B cell (primary cell): ENCODE data around the gene SGPP2. TPM values are rescaled to one million over a fixed set of nuclear protein-coding genes. Genes with fewer than 3 reads are reported as not detected.

ENCODE experiments used
- ATAC-seq: fragments of 200-7000 bp; cut with Tn5 transposase; one replicate; pipeline ENCODE4 v1.10.0; 2021; ENCODE audit warnings: low read depth, mild to moderate bottlenecking, moderate number of reproducible peaks, moderate library complexity
- CTCF ChIA-PET: fragments of 350-600 bp; sonication (Branson Sonifier 250); formaldehyde crosslinking; loops from one replicate; lab custom pipeline; 2021; ENCODE audit warnings: antibody characterized with exemption, inconsistent platforms; lab: Charles Lee
- POLR2A ChIA-PET: fragments of 350-600 bp; sonication (Branson Sonifier 250); formaldehyde crosslinking; loops from one replicate; lab custom pipeline; 2021; ENCODE audit warnings: antibody characterized with exemption; lab: Charles Lee
- DNase-seq: peaks from one replicate; pipeline ENCODE4 v3.0.0; 2013
- H2AFZ ChIP-seq: 2 replicates; pipeline ENCODE4 v1.6.1; 2012; ENCODE audit warnings: mild to moderate bottlenecking, low read depth, low read length; ENCODE audit not compliant: insufficient read depth, poor library complexity, severe bottlenecking
- H3K27ac ChIP-seq, 2 donors: 1 replicate in 1 of 2; 2 replicates in 1 of 2; pipeline ENCODE4 v1.5.1; 2012 to 2013; ENCODE audit warnings: low read length in 2 of 2, mild to moderate bottlenecking in 2 of 2, moderate library complexity in 1 of 2
- H3K27me3 ChIP-seq, 4 experiments: fragments of 200-600 bp in 1 of 4; sonication (generic) in 1 of 4; replicated peaks in 1 of 4; 1 replicate in 2 of 4; 2 replicates in 2 of 4; pipeline versions ENCODE4 v1.6.1 to v1.7.0; 2013 to 2016; ENCODE audit warnings: low read length in 3 of 4, mild to moderate bottlenecking in 2 of 4, mixed read lengths in 1 of 4, moderate library complexity in 1 of 4; ENCODE audit not compliant: insufficient read depth in 4 of 4, control insufficient read depth in 3 of 4; ENCODE audit errors: control extremely low read depth in 1 of 4
- H3K36me3 ChIP-seq, 2 experiments: replicated peaks in 1 of 2; 1 replicate in 1 of 2; 2 replicates in 1 of 2; pipeline versions ENCODE4 v1.6.1 to v1.7.1; 2013; ENCODE audit warnings: low read length in 1 of 2; ENCODE audit not compliant: insufficient read depth in 2 of 2, control insufficient read depth in 1 of 2; ENCODE audit errors: control extremely low read depth in 1 of 2, extremely low read depth in 1 of 2
- H3K4me1 ChIP-seq, 2 donors: fragments of 200-600 bp in 1 of 2; sonication (generic) in 1 of 2; 1 replicate in 1 of 2; 2 replicates in 1 of 2; pipeline versions ENCODE4 v1.5.1 to v1.6.1; 2013 to 2017; ENCODE audit warnings: low read length in 2 of 2; ENCODE audit not compliant: control insufficient read depth in 2 of 2, insufficient read depth in 2 of 2
- H3K4me2 ChIP-seq: replicated peaks from 2 replicates; pipeline ENCODE3; 2012; ENCODE audit warnings: mild to moderate bottlenecking, low read depth, low read length; ENCODE audit not compliant: poor library complexity, severe bottlenecking
- H3K4me3 ChIP-seq, 5 experiments: fragments of 200-600 bp in 1 of 5; sonication (generic) in 1 of 5; 1 replicate in 3 of 5; 2 replicates in 2 of 5; pipeline versions ENCODE4 v1.5.1 to v1.7.0; 2011 to 2016; ENCODE audit warnings: low read length in 4 of 5, mild to moderate bottlenecking in 4 of 5, low read depth in 2 of 5, control low read depth in 1 of 5, moderate library complexity in 1 of 5; ENCODE audit not compliant: insufficient read depth in 1 of 5; ENCODE audit errors: control extremely low read depth in 1 of 5, extremely low read depth in 1 of 5
- H3K79me2 ChIP-seq: fragments of 200-600 bp; sonication (generic); one replicate; pipeline ENCODE4 v1.6.0; 2016; ENCODE audit warnings: low read length; ENCODE audit not compliant: control insufficient read depth, insufficient read depth
- H3K9ac ChIP-seq: fragments of 200-600 bp; sonication (generic); 2 replicates; pipeline ENCODE4 v1.6.1; 2017; ENCODE audit warnings: mild to moderate bottlenecking, low read length, moderate library complexity
- H3K9me3 ChIP-seq, 3 donors: one replicate each; pipeline versions ENCODE4 v1.6.1 to v1.7.1; 2013; ENCODE audit warnings: low read length in 2 of 3; ENCODE audit not compliant: control insufficient read depth in 2 of 3, insufficient read depth in 1 of 3; ENCODE audit errors: control extremely low read depth in 1 of 3
- H4K20me1 ChIP-seq: 2 replicates; pipeline ENCODE4 v1.6.0; 2012; ENCODE audit warnings: mild to moderate bottlenecking, low read length; ENCODE audit not compliant: insufficient read depth, control insufficient read depth, poor library complexity, severe bottlenecking
- H3K27ac Mint-ChIP-seq: one replicate; pipeline ENCODE4 v1.8.0; 2021; ENCODE audit warnings: mixed read lengths
- H3K27me3 Mint-ChIP-seq: one replicate; pipeline ENCODE4 v1.8.0; 2021; ENCODE audit warnings: mixed read lengths
- H3K4me1 Mint-ChIP-seq: one replicate; pipeline ENCODE4 v1.8.0; 2021; ENCODE audit warnings: mixed read lengths
- H3K4me3 Mint-ChIP-seq: one replicate; pipeline ENCODE4 v1.8.0; 2021; ENCODE audit warnings: mixed read lengths
- H3K9me3 Mint-ChIP-seq: one replicate; pipeline ENCODE4 v1.8.0; 2022; ENCODE audit warnings: mixed read lengths; ENCODE audit not compliant: insufficient read depth
- WGBS: methylation state at CpG from one replicate; pipeline ENCODE4 v1.1.5; 2013; ENCODE audit warnings: missing lambda C conversion rate; ENCODE audit not compliant: insufficient coverage; 5-methylcytosine and 5-hydroxymethylcytosine counted together
- intact Hi-C: fragments of 100-400 bp; cut with micrococcal nuclease; formaldehyde crosslinking; loops from one replicate; pipeline ENCODE4 v1.10.0; 2022
- polyA plus RNA-seq: library from polyadenylated mRNA; depleted of rRNA; stranded (reverse); fragments of >200 nt; gene quantifications from 2 replicates; pipeline ENCODE4 v1.2.3, GENCODE V29; 2012
- total RNA-seq, 2 donors: library from RNA; stranded (reverse); fragments of 120-200 nt in 1 of 2; gene quantifications; 1 replicate in 1 of 2; 2 replicates in 1 of 2; pipeline versions ENCODE4 v1.2.3 to v1.2.4, GENCODE V29; 2013 to 2022
- TF ChIP-seq, protein P1 (sequence below): fragments of 200-600 bp; IDR thresholded peaks from one replicate; pipeline ENCODE4 v1.8.0; 2022; ENCODE audit warnings: antibody characterized with exemption, mild to moderate bottlenecking

Gene SGPP2
- total and polyA plus RNA-seq, 2 donors (not counting 1 experiment from before 2014, with no cell fraction given) = 1.5 to 7.7 TPM

DNA sequence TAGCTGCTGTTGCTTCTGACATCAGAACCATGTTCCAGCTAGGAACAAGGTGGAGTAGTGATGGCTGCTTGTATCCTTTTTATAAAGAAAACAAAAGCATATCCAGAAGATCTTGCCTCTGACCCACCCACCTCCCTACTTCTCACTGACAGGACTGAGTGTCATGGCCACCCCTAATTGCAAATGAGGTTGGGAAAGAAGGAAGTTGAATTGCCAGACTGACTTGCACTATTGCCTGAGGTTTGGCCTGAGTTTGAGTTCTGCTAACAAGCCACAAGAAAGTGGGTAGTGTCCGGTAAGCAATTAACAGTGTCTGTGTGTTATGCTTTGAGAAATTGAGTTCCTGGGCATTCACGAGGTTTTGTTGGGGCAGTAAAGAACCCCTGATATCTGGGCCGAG, 22.8 kb downstream of the SGPP2 start:
- DNase-seq (no peak), ATAC-seq (no peak)
- Mint-ChIP-seq H3K27ac (no peak overlapping the region), H3K4me3 (no peak overlapping the region), H3K9me3 (no peaks in the 10 kb centered on the region), H3K27me3 (no peaks in the 10 kb centered on the region), H3K4me1 (no peaks in the 10 kb centered on the region)
- CTCF ChIA-PET = no interaction called here
- Histone ChIP-seq H3K36me3 (no peaks in the 10 kb centered on the region), H3K4me3 (no peak overlapping the region), H3K4me2 (no peak overlapping the region), H3K27ac (no peak overlapping the region), H3K79me2 (no peaks in the 10 kb centered on the region), H3K27me3 (no peaks in the 10 kb centered on the region), H4K20me1 (no peaks in the 10 kb centered on the region), H2AFZ (no peak overlapping the region), H3K4me1 (no peaks in the 10 kb centered on the region), H3K9ac (no peak overlapping the region), H3K9me3 (no peaks in the 10 kb centered on the region)
- POLR2A ChIA-PET = no interaction called here
- 90% methylated on average over 2 of the region's 3 CpGs for WGBS
- intact Hi-C loops = no loop called here
- TF ChIP-seq, protein P1, sequence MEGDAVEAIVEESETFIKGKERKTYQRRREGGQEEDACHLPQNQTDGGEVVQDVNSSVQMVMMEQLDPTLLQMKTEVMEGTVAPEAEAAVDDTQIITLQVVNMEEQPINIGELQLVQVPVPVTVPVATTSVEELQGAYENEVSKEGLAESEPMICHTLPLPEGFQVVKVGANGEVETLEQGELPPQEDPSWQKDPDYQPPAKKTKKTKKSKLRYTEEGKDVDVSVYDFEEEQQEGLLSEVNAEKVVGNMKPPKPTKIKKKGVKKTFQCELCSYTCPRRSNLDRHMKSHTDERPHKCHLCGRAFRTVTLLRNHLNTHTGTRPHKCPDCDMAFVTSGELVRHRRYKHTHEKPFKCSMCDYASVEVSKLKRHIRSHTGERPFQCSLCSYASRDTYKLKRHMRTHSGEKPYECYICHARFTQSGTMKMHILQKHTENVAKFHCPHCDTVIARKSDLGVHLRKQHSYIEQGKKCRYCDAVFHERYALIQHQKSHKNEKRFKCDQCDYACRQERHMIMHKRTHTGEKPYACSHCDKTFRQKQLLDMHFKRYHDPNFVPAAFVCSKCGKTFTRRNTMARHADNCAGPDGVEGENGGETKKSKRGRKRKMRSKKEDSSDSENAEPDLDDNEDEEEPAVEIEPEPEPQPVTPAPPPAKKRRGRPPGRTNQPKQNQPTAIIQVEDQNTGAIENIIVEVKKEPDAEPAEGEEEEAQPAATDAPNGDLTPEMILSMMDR = no peak

DNA sequence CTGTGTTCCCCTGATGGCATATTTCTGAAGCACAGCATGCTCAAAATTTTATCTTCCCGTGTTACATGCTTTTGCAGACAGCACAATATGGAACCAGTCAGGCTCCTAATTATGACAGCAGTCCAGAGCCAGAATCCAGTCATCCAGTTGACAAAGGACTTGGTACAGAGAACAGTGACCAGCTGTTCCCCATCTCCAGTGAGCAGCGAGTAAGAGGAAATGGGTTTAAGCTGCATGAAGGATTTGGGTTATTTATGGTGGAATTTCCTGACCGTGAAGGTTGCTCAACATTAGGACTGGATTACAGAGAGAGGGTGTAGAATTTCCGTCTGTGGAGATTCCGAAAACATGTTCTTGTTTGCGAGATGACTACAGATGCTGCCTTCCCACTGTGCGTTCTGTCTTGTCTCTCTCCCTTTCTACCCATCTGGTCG, 24.4 kb downstream of the SGPP2 start:
- TF ChIP-seq, protein P1 = no peak
- DNase-seq (no peak), ATAC-seq (no peak)
- Mint-ChIP-seq H3K9me3 (no peaks in the 10 kb centered on the region), H3K27ac (no peak overlapping the region), H3K27me3 (no peaks in the 10 kb centered on the region), H3K4me3 (no peak overlapping the region), H3K4me1 (no peaks in the 10 kb centered on the region)
- Histone ChIP-seq H2AFZ (no peak overlapping the region), H3K4me2 (no peak overlapping the region), H3K27ac (no peak overlapping the region), H3K4me1 (no peaks in the 10 kb centered on the region), H3K79me2 (no peaks in the 10 kb centered on the region), H3K36me3 (no peaks in the 10 kb centered on the region), H3K9me3 (no peaks in the 10 kb centered on the region), H4K20me1 (no peaks in the 10 kb centered on the region), H3K27me3 (no peaks in the 10 kb centered on the region), H3K4me3 (no peak overlapping the region), H3K9ac (no peak overlapping the region)
- 6% methylated on average over 3 of the region's 8 CpGs for WGBS
- intact Hi-C loops = no loop called here
- POLR2A ChIA-PET = no interaction called here
- CTCF ChIA-PET = interaction anchor here (0.7 kb wide), 1 partner anchor 33 kb away, joined by 3 read pairs; no protein-coding TSS in a partner anchor
